GM18858 (cell line): ENCODE results near the gene ENC1.

Source experiments
- ATAC-seq: cut with Tn5 transposase; IDR thresholded peaks from one replicate; pipeline ENCODE4 v1.9.1; 2021; ENCODE audit not compliant: unreplicated experiment

The ENC1 gene

GRCh38 chr5:74659172-74659571 is 18.6 kb upstream of the ENC1 start:
- ATAC-seq, result no peak

GRCh38 chr5:74657165-74657564 is 16.6 kb upstream of the ENC1 start:
- no peak for ATAC-seq

DNA sequence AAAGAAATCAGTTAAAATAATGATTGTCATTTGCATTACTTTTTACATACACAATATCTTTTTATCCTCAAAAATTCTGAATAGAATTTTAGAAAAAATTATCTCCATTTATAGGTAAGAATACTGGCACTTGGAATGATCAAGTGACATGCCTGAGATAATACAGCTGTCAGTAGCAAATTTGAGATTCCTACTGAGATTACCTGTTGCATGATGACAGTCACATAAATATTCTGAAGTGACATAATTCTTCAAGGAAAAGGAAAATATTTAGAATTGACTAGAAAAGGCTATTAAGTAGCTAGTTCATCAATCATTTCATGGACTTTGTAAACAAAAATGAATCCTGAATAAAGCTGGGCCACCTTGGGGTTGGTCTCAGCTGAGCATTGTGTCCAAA is 15.2 kb upstream of the ENC1 start:
- no peak for ATAC-seq

- ATAC-seq, result no peak
Observed at GRCh38 chr5:74655206-74655605, 14.7 kb upstream of the ENC1 start.

GRCh38 chr5:74653991-74654390 is 13.5 kb upstream of the ENC1 start:
- no peak for ATAC-seq

DNA sequence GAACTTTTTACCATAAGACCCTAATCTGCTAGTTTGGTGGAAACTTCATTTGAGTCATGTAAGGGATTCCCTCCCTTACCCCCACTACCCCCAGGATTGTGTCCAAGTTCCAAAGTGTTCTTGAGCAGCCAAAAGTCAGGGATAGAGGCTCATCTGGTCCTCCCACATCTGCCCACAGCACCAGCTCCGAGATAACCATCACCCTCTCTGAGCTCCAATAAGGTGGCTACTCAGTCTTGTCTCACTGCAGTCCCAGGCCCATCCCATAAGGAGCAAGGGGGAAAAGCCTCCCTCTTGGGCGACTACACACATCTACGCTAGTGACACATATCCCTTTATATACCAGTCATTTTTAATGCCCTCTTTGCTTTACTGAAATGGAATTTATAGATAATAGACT is 12.0 kb upstream of the ENC1 start:
- ATAC-seq, result no peak

- no peak for ATAC-seq
Observed at GRCh38 chr5:74651710-74652109, 11.2 kb upstream of the ENC1 start.

GRCh38 chr5:74649421-74649973 is 9.0 kb upstream of the ENC1 start:
- ATAC-seq, result no peak

GRCh38 chr5:74648835-74649293 is 8.3 kb upstream of the ENC1 start:
- ATAC-seq, result no peak

GRCh38 chr5:74647096-74647495 is 6.6 kb upstream of the ENC1 start:
- ATAC-seq, result no peak

GRCh38 chr5:74643111-74643562 is 2.6 kb upstream of the ENC1 start:
- ATAC-seq, result no peak

DNA sequence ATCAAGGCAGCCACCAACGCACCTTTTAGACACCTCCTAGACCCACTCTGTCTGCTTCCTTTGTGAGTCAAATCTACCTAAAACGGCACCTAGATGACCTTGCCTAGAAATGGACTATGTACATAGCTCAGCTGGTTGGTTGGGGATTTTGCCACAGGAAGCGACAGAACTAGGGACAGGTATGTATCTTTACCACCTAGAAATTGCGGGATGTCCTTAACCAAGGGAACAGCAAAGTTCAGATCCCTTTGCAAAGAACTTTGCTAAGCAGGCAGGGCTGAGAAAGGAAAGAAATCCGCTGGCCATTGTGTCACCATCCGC is 2.0 kb upstream of the ENC1 start:
- ATAC-seq, result no peak

DNA sequence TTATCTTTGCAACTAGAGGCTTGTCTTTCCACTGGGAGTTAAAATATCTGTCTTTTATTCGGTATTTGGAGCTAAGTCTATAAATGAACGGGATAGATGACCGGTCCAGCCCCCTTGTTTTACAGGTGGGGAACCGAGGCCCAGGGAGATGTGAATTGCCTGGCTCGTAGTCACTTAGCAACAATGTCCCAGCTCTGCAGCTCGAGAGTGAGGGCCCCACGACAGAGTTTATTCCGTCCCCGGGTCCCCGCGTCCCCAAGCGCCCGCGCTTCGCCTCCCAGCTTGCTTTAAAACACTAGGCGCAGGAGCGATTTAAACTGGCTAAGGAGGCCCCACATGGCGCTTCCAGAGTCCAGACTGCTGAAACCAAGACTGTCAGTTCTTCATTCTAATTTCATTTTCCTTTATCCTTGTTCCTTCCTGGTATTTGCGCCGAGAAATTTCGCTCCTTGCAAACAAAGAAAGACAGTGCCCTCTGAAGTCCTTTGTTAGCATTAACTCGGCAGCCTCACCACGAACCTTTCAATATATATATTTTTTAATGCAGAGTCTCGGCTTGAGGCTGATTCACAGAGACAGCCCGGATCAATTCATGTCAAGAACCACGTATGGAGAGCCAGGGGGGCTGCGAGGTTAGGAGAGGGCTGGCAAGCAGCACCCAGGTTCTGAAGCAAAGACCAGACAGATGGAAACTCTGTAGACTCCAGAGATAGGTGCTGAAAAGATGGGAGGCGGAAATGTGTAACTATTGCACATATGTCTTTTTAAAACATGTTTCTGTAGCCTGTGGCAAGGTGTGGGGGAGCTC is 1.4 kb upstream of the ENC1 start:
- ATAC-seq, result no peak

- no peak for ATAC-seq
Observed at GRCh38 chr5:74640954-74641734, 616 bp upstream of the ENC1 start.

DNA sequence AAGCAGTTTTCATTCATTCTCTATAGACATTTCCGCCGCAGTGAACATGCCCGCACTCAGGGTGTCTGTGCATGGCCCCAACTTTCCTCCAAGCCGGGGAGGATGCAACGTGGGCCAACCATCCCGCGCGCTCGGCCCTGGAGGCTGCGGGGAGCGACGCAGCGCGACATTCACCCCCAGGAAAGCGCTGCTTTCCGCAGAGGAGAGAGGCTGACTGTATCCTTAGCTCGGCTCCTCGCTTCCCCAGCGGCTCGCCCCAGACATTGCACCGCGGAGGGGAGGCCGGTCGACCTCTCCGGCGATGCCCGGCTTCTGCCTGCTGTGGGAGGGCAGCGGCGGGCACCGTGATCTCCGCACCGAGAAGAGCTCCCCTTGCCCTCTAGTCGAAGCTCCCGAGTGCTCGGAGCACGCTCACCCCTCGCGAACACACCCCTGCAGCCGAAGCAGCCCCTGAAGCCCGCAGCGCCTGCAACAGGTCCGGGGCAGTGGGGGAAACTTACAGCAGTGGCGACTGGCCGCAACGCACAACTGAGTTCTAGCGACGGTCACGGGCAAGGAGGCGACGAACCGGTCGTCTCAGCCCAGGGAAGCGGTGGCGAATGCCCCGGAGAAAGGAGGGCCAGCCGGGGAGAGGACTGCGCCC is 600 bp downstream of the ENC1 start:
- peak; percentile 1 for ATAC-seq

GRCh38 chr5:74638970-74639806 is 1.3 kb downstream of the ENC1 start:
- ATAC-seq, result peak; percentile 30

DNA sequence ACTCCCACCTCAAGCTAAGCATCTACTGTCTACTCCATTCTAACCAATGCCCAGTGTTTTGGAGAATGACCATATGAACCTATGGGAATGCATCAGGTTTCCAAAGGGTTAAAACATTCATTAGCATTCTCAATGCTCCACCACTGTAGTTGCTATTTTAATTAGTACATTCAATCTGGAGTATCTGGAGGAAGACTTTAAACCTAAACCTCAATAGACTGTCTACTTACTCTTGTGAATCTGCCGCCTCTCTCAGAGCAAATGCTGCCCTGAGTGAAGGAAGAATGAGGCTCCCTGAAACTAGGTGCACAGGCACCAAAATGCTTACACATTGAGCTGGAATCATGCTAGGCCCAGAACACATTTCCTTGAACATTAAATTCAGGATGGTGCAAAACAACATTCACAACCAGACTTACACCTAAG is 2.0 kb downstream of the ENC1 start:
- no peak for ATAC-seq

DNA sequence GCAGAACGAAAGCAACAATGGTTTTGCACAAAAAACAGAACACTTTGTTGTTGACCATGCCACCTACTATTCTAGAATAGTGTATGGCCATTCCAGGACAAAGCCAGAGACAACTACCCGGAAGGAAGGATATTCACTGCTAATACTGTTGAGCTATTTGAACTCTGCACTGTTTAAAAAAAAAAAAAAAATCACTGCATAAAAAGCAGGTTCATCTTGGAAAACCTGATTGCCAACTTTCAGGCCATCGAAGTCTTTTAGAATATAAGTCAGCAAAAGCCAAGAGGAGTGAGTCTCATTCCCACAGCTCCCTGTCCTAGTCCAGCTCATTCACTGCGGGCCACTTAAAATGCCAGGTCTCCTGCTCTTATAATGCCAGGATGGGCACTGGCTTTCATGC is 4.0 kb downstream of the ENC1 start:
- ATAC-seq, result no peak

- no peak for ATAC-seq
Observed at GRCh38 chr5:74636149-74636548, 4.4 kb downstream of the ENC1 start.

DNA sequence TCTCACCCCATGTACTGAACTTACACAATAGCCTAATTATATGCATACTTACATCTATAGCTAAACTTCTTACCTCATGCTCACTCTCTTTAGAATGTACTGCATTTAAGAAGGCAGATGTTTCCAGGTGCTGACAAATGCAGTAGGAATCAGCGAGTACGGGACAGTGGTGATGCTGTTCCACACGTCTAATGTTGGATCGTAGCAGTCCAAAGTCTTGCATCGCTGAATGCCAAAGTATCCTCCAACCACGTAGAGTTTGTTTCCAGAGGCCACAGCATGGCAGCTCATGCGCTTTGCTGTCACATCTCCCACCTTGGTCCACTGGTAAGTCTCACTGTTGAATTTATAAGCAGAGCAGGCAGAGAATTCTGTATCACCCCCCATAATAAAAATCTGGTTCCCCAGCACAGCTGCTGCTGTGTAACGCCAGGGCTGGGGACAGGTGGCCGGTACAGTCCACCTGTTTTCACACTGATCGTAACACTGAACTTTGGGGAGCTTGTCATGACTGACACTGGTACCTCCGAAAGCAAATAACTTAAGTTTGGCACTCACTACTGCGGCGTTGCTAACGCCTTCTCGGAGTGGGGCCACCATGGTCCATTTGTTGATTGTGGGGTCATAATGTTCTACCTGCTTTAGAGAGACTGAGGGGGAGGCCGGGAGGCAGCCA is 5.8 kb downstream of the ENC1 start:
- ATAC-seq, result no peak
